Vagina (tissue), 2 donors: ENCODE measurements around the gene ZIC1.

Source experiments
- CTCF ChIP-seq, 3 experiments: fragments of 450-650 bp in 2 of 3; fragments of 200-600 bp in 1 of 3; sonication (generic) in 1 of 3; IDR thresholded peaks; one replicate each; pipeline ENCODE4 v1.5.1; 2017 to 2019; ENCODE audit warnings: antibody characterized with exemption in 3 of 3, mild to moderate bottlenecking in 2 of 3, moderate library complexity in 2 of 3
- POLR2A ChIP-seq, 2 donors: fragments of 450-650 bp; IDR thresholded peaks; one replicate each; pipeline ENCODE4 v1.6.1; 2017; ENCODE audit warnings: antibody characterized with exemption in 2 of 2, mild to moderate bottlenecking in 2 of 2, moderate library complexity in 2 of 2

GRCh38 chr3:147394884-147395225 is 14.3 kb upstream of the ZIC1 start:
- no peak for TF ChIP-seq CTCF (IDR thresholded peaks at IDR 0.05)
- no peak for TF ChIP-seq POLR2A (IDR thresholded peaks at IDR 0.05)
